Ammon's horn (tissue), 1 donor: ENCODE data around the gene RNASE1.
"Not testable (repeated sequence)": the region's sequence is repeated elsewhere in the genome, so short reads cannot be mapped to it uniquely, and the experiment has no call there.

ENCODE experiments used
- DNase-seq: peaks from one replicate; pipeline ENCODE4 v3.0.0-alpha.2; 2016; ENCODE audit warnings: low spot score

Gene RNASE1

DNA sequence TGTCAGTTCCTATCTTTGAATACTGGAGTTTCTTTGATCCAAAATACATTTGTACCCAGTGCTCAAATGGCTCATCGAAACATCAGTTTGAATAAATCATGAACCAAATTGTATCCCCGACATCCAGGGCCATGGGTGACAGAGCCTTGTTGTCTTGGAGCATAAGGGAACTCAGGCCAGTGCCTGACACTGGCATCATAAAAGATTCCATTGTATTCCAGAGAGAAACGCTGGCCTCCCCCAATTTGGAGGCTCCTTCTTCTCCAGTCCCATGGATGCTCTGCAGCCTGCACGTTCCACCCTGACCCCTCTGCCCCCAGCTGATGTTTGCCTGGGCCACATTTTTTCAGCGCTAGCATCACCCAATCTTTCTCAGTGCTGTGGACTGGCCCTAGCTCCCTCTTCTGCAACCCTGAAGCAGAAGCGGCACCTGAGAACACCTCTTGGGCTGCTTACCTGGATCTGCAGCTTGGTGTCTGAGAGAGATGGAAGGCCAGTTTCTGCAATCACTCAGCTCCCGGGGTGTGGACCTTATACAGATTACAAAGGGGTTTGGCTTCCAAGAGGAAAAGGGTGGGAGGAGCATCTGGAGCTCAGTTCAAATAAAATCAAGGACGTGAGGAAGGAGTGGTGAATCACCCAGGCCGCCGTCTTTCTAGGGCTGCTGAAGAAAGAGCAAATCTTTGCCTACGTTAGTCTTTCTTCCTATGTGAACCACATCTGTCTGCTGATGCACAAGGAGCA, at the start of gene RNASE1:
Gene RNASE1 (minus strand): TSS at position 504 of the 744 bp plus-strand sequence. CDS start 776 bp downstream, outside the sequence.
- peak; percentile 87 for DNase-seq

DNA sequence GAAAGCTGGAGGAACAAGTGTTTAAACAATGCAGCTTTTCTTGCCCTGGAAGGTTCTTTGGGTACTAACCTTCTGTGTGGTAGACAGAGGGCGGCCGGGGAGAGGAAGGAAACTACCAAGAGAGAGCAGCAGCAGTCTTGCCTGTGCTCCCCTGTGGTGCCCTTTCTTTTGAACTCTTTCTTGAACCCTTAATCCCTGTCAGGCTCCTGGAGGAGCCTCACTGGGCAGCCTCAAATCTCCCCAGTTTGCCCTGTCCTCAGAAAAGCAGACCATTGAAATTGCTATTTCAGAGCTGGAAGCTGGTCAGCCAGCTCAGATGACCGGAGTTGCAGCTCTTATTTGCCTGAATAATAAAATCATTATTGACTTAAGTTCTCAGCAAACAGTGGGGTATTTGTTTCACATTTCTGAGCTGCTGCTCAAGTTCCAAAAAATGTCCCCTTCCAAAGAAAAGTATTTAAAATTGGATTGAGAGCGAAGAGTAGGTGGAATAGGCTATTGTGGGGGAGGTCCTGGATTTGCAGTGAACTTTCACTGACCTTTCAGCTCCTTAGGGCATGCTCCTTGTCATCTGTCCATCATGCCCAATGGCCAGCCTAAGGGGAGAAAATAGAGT, 46.4 kb upstream of the RNASE1 start:
- peak; percentile 61 for DNase-seq

DNA sequence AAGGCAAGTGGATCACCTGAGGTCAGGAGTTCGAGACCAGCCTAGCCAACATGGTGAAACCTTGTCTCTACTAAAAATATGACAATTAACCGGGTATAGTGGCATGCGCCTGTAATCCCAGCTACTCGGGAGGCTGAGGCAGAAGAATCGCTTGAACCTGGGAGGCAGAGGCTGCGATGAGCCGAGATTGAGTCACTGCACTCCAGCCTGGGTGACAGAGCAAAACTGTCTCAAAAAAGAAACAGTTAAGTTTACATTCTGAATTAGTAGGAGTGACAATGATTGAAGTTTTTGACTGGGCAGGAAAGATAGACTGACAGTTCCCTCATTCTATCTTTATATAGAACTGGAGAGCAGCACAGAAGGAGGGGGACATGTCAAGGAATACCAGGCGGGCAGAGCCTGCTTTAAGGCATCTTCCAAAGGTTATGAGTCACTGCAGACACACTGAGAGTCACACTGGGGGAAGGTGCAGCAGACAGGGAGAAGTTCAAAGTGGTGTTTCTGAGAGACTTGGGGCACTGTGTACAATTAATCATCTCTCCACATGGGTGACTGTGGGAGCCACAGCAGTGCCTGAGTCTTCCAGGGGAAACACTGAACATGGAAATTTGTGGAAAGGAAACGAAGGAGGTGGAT, 45.8 kb upstream of the RNASE1 start:
- DNase-seq, result peak; percentile 23

DNA sequence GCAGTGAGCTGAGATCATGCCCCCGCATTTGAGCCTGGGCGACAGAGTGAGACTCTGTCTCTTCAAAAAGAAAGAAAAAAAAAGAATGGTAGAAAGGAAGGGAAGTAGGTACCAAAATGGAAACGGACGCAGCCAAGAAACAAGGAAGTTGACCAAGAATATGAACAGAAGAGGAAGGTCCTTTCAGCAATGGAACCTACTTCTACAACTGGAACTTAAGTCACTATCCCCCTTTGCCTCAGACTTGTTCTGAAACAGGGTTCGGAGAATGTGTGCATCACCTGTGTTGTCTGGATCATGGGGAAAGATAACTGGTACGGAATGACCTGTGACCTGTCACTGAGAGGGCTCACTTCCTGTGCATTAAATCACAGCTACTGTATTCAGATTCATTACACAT, 43.9 kb upstream of the RNASE1 start:
- DNase-seq, result peak; percentile 58

DNA sequence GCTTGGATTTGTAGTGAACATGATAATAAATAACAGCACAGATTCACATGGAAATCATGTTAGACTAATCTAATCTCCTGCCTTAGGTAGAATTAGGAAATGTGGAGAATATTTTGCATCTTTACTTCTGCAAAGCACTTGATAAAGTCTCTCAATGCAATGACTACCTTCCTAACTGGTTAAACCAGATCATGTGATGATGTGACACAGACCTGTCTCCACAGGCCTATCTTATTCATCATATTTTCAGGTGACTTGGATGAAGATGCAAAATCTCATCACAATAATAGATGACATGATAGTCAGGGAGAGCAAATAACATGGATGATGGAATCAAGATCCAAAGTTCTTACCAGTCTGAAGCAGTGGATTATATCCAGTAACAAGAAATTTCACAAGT, 38.5 kb upstream of the RNASE1 start:
- no peak for DNase-seq

DNA sequence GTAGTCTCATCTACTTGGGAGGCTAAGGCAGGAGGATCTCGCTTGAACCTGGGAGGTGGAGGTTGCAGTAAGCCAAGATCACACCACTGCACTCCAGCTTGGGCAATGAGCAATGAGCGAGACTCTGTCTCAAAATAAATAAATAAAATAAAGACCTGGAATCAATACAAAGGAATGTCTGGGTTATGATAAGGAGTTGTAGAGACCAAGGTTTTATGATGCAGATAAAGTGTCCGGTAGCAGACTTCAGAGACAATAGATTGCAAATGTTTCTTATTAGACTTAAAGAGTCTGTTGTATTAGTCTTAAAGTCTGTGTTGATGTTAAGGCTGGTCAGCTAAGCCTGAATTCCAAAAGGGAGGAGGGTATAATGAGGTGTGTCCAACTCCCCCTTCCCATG, 35.2 kb upstream of the RNASE1 start:
- DNase-seq, result no peak

DNA sequence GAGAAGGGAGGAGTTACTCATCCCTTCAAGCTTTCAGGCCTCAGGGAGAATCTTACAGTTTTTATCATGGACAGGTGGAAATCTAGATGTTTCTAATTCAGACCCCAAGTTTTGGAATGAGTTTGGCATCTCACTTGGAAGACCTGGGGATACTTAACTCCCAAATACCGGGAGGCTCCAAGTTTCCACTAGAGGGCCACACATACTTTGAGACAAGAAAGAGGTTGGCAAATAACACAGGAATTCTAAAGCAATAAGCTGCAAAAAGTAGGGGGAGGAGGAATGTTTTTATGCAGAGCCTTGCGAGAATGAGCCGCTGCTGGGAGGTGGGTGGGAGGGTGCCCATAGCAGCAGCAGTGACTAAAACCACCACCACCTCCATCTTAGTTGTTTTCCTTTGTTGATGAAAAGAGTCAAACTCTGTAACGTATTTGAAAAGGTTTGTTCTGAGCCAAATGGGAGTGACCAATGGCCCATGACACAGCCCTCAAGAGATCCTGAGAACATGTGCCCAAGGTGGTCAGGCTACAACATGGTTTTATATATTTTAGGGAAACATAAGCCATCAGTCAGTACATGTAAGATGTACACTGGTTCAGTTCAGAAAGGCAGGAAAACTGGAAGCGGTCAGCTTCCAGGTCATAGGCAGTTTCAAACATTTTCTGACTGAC, 34.2 kb upstream of the RNASE1 start:
- peak; percentile 58 for DNase-seq

DNA sequence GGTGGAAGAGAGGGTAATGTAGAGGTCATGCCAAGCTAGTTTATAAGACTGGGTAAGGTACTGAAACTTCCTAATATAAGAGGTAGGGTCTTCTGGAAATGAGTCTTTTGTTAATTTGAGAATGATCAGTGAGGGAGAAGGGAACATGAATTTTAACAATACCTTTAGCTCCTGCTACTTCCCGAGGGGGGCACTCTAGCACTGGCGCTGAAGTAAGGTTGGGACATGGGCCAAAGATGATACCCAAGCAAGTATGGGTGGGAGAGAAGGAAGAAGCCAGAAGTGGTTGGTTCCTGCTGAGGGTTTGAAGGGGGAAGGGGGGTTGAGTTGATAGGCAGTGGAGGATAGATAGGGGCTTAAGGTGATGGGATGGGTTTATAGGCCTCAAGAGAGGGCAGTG, 32.3 kb upstream of the RNASE1 start:
- no peak for DNase-seq

DNA sequence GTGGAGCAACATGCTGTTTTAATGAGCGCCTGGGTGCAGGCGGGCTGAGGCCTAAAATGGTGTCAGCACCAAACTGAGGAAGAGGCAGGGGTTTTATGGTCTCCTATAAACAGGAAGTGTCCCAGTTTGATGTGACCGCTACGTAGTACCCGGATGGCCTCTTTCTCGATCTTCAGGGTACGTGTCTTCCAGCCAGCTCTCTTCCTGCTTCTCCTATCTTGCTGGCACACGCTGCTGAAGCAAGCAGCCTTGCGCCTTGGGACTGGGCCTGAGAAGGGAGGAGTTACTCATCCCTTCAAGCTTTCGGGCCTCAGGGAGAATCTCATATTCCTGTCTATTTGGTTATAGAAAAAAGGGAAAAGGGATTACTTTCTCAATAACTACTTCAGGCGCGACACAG, 28.2 kb upstream of the RNASE1 start:
- no peak for DNase-seq

DNA sequence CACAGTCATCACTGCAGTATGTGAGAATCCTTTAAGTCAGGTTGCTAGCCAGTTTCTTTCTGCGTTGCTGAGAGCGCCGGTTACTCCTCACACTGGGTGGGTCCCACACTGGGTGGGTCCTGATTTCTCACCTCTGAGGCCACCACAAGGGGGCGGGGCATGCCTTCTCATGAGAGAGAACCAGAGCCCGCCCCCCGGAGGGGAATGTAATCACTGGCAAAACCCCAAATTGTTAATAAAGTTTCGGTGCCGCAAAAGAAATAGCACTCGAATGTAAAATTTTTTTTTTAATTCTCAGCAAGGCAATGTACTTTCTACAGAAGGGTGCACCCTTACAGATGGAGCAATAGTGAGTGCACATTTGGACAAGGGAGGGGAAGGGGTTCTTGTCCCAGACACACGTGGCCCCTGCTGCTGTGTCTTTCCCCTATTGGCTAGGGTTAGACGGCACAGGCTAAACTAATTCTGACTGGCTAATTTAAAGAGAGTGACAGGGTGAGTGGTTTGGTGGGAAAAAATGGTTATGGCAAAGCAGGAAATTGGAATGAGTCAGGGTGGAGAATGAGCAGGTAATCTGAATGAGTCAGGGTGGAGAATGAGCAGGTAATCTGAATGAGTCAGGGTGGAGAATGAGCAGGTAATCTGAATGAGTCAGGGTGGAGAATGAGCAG, 25.5 kb upstream of the RNASE1 start:
- DNase-seq, result not testable (repeated sequence)

DNA sequence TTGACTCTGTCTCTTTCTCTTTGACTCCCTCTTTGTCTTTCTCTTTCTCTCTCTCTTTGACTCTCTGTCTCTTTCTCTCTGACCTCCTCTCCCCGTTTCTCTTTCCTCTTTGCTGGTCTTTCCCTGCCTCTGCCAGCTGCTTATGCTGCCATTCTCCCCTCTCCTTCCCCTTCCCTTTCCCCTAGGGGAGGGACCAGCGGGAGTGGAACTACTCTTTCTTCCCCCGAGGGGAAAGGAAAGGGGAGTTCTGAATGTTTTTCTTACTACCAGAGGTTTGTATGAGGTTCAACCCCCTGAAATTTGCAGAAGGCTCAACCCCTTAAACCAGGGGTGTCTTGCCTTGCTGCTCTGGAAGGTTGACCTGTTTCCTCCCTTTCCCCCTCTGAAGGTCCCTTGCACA, 24.7 kb upstream of the RNASE1 start:
- no peak for DNase-seq

DNA sequence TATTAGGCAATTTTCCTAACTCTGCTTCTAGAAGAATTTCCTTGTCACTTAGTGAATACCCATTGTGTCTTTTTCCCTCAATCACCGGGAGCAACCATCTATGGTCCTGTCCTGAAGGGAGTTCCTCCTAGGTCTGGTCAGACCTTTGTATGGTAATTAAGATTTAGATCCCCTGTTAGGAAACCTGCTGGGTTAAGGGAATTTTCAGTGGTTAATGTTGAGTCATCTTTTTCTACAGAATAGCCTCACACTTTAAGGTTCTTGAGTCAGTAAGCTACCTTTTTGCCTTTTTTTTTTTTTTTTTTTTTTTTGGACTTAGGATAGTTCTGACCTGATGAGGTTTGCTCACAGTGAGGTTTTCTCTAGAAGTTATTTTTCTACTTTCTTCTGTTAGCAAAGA, 24.0 kb upstream of the RNASE1 start:
- not testable (repeated sequence) for DNase-seq

DNA sequence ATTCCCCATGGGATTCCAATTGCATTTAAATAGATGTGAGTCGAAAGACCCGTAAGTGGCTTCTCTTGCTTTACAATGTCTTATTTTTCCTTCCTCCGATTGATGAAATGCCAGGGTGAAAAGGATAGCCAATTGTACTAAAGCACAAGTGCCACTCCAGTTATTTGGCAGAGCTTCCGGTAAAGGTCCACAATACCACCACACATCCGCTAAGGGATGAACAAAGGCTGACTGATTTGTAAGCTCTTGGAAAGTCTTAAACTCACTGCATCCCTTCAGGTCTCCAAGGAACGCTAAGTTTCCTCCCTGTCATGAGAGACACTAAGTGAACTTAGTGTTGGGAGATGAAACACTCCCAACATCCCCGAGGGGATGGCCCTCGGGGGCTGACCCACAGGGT, 21.2 kb upstream of the RNASE1 start:
- DNase-seq, result peak; percentile 52

DNA sequence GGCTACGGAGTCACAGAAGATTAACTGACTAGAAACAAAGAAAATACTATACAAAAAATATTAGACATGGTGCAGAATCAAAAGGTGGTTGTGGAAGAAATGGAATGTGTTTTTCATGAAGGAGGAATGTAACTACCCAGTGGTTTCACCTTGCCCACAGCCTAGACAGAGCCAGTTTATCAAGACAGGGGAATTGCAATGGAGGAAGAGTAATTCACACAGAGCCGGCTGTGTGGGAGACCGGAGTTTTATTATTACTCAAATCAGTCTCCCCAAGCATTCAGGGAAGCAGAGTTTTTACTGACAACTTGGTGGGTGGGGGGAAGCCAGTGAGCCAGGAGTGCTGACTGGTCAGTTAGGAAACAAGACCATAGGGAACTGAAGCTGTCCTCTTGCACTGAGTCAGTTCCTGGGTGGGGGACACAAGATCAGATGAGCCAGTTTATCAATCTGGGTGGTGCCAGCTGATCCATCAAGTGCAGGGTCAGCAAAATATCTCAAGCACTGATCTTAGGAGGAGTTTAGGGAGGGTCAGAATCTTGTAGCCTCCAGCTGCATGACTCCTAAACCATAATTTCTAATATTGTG, 19.0 kb upstream of the RNASE1 start:
- peak; percentile 71 for DNase-seq

DNA sequence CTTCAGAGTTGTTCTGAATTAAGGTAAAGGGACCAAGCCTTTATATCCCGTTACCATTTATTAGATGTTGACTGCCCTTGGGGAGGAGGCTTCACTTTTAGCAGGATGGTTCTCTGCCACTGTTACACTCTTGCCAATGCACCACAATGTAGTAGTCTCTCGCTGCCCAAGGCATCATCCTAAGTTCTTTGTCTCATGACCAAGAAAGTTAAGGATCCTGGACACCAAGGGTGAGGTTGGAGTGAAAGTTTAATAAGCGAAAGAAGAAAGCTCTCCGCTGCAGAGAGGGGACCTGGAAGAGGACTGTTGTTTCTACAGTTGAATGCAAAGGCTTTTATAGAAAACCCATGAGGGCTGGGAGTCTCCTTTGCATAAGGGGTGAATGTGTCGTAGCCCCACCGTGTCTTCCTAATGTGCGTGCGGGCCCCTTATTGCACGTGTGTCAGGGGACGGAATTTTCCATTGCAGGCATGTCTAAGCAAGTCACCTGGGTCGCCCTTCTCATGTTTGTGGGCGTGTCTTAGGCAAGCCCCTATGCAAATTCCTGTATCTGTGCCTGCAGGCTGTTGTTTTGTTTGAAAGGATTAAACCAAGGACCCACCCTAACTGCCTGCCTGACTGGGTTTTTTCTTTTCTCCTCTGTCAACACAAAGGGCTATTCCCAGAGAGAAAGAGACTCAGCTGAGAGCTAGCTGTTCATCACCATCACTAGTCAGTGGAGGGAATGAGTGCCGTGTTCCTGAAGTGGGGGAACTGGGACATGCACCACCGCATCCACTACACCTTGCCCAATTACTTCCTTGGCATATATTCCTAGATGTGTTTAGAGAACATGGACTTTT, 17.6 kb upstream of the RNASE1 start:
- DNase-seq, result no peak

DNA sequence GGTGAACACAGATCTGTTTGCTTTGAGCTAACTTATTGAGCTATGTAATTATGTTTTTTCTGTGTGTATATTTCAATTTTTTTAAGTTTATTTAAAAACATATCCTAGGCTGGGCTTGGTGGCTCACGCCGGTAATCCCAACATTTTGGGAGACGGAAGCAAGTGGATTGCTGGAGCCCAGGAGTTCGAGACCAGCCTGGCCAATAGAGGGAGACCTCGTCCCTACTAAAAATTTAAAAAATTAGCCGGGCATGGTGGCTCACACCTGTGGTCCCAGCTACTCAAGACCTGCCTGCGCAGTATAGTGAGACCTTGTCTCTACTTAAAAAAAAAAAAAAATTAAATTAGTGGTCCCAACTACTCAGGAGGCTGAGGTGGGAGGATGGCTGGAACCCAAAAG, 16.2 kb upstream of the RNASE1 start:
- DNase-seq, result no peak

DNA sequence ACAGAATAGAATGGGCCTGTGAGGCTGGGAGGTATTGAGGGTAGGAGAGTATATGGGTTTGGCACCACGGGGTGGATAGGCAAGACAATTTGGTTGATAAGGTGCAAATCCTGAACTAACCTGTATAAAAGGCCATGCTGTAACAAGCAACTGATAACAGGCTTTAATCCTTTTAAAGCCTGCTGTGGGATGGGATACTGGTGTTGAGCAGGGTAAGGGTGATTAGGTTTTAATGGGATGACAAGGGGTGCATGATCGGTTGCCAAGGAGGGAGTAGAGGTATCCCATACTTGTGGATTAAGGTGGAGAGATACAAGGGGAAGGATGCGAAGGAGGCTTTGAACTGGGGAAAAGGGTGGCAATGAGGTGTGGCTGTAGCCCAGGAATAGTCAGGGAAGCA, 13.3 kb upstream of the RNASE1 start:
- not testable (repeated sequence) for DNase-seq

DNA sequence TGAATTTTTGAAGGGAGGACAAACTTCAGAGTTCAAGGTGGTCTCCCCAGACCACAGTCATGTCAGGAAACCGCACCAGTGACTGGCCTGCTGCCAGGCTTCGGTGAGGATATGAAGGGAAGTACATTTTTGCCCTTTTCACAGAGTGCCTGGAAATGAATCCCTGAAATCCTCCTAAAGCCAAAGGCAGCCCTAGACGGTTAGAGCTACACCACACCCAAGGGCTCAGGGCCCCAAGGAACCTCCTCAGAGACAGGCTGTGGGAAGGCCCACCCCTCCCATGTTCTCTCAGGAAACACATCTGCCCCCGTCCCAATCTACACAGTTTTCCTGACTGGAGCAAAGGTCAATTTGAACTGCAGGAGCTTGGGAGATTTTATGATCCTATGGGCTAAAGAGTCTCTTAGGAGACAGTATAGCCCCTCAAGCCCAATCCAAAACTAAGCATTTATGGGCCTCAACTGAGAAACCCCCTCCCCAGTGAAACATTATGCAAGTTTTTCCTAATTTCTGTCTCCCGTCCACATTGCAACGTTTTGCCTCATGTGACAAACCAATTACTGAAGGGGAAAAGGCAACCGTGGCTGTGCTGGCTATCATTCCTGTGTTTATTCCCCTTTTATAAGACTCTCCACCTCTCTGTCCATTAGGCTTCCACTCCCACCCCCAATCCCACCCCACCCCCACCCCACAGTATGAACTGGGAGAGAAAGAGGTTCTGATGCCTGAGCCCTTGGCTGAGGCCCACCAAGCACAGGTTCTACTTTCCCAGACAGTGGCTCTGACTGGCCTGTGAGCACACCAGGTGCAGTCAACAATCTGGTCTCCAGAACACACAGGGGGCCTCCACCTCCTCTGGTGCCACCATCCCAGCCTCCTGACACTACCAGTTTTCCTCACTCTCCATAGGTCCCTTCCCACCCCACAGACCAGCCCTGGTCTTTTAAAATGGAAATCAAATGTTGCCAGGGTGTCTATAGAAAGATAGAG, 9.6 kb upstream of the RNASE1 start:
- no peak for DNase-seq

DNA sequence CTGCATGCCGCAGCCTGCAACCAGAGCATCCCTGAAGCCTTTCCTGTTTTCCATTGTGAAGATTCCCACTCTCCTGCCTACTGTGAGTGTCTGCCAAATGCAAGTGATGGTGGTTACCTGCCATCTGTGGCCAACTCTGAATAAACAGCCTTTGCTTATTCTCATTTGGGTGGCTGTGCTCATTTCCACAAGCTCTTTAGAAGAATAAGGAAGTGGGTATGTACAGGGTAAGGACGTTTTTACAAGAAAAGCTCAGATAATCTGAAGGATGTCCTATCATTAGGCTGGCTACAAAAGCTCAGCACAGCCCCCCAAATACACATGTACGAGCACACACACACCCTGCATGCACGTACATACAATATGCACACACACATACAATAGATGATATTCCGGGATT, 7.3 kb upstream of the RNASE1 start:
- DNase-seq, result no peak

DNA sequence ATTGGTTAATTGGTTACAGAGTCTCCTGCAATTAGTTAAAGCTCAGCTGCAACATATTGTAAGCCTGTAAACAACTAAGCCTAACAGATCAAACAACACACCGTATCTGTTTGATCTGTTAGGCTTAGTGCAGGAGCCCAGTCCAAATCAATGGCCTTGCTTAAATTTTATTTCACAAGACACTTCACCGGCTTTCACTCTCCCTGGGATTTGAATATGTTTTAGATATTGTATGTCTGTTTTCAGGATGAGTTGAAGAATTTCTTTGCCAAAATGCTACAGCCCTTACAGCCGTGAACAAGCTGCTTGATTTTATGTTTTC, 5.5 kb upstream of the RNASE1 start:
- no peak for DNase-seq
